DMS79 (cell line): ENCODE results near the gene CDH4.

Experiments
- DNase-seq: peaks from one replicate; lab custom pipeline; 2025; lab: John Stamatoyannopoulos, UW

Gene CDH4

GRCh38 chr20:61931476-61932198 is 679.6 kb downstream of the CDH4 start:
- DNase-seq: no peak

- DNase-seq: no peak
Measured at GRCh38 chr20:61932199-61932592, 680.1 kb downstream of the CDH4 start.

- no peak for DNase-seq
Measured at GRCh38 chr20:61932711-61933480, 680.8 kb downstream of the CDH4 start.

GRCh38 chr20:61933481-61933950 is 681.5 kb downstream of the CDH4 start:
- no peak for DNase-seq

GRCh38 chr20:61933951-61934715 is 682.1 kb downstream of the CDH4 start:
- DNase-seq: no peak

GRCh38 chr20:61934716-61935530 is 682.9 kb downstream of the CDH4 start:
- peak; percentile 46 for DNase-seq

- no peak for DNase-seq
Measured at GRCh38 chr20:61935926-61936700, 684.1 kb downstream of the CDH4 start.

- no peak for DNase-seq
Measured at GRCh38 chr20:61936701-61937131, 684.7 kb downstream of the CDH4 start.

- no peak for DNase-seq
Measured at GRCh38 chr20:61937146-61937962, 685.3 kb downstream of the CDH4 start.

- no peak for DNase-seq
Measured at GRCh38 chr20:61937963-61938838, 686.1 kb downstream of the CDH4 start.

- no peak for DNase-seq
Measured at GRCh38 chr20:61938839-61939690, 687.0 kb downstream of the CDH4 start.

GRCh38 chr20:61939691-61940360 is 687.8 kb downstream of the CDH4 start:
- DNase-seq: no peak

- DNase-seq: no peak
Measured at GRCh38 chr20:61940491-61940890, 688.4 kb downstream of the CDH4 start.

GRCh38 chr20:61940976-61941720 is 689.1 kb downstream of the CDH4 start:
- DNase-seq: no peak

- no peak for DNase-seq
Measured at GRCh38 chr20:61941721-61942405, 689.8 kb downstream of the CDH4 start.

- no peak for DNase-seq
Measured at GRCh38 chr20:61942526-61942925, 690.5 kb downstream of the CDH4 start.
